WTC11 (cell line): ENCODE measurements around the gene NCS1. TPM values are rescaled to one million over a fixed set of nuclear protein-coding genes. Genes with fewer than 3 reads are reported as not detected.

Source experiments
- ATAC-seq: fragments of 200-7000 bp; cut with Tn5 transposase; 2 replicates; pipeline ENCODE4 v1.10.0; 2021; ENCODE audit warnings: mild to moderate bottlenecking, moderate library complexity
- CTCF ChIA-PET: fragments of 300-600 bp; sonication (Branson Sonifier 250); formaldehyde crosslinking; loops from one replicate; lab custom pipeline; 2021; ENCODE audit warnings: antibody characterized with exemption; lab: Charles Lee
- POLR2A ChIA-PET: fragments of 350-600 bp; sonication (Branson Sonifier 250); formaldehyde crosslinking; loops from one replicate; lab custom pipeline; 2021; ENCODE audit warnings: antibody characterized with exemption; lab: Charles Lee
- DNase-seq: peaks from one replicate; pipeline ENCODE4 v3.0.0; 2021; ENCODE audit warnings: low spot score
- H3K27ac Mint-ChIP-seq: 2 replicates; pipeline ENCODE4 v1.8.0; 2021; ENCODE audit warnings: mixed read lengths
- H3K27me3 Mint-ChIP-seq: 2 replicates; pipeline ENCODE4 v1.8.0; 2021; ENCODE audit warnings: low read depth, mild to moderate bottlenecking, moderate library complexity, mixed read lengths
- H3K36me3 Mint-ChIP-seq: 2 replicates; pipeline ENCODE4 v1.8.0; 2021; ENCODE audit warnings: mixed read lengths
- H3K4me1 Mint-ChIP-seq: 2 replicates; pipeline ENCODE4 v1.8.0; 2022; ENCODE audit warnings: mixed read lengths
- H3K4me3 Mint-ChIP-seq: 2 replicates; pipeline ENCODE4 v1.8.0; 2021; ENCODE audit warnings: mild to moderate bottlenecking, moderate library complexity, mixed read lengths
- H3K9me3 Mint-ChIP-seq: 2 replicates; pipeline ENCODE4 v1.8.0; 2021; ENCODE audit warnings: mixed read lengths
- AR ChIP-seq: fragments of 250-450 bp; sonication (Bioruptor Pico); IDR thresholded peaks from 2 replicates; pipeline ENCODE4 v1.9.0; 2021; ENCODE audit warnings: mild to moderate bottlenecking
- CDX4 ChIP-seq: fragments of 250-450 bp; sonication (Bioruptor Pico); IDR thresholded peaks from 2 replicates; pipeline ENCODE4 v1.9.0; 2021; ENCODE audit warnings: moderate library complexity, mild to moderate bottlenecking, inconsistent platforms, borderline replicate concordance
- FOXJ3 ChIP-seq: sonication (generic); formaldehyde crosslinking; IDR thresholded peaks from 2 replicates; pipeline ENCODE4 v1.9.0; 2021; ENCODE audit warnings: missing genetic modification reagents, mild to moderate bottlenecking, borderline replicate concordance
- GABPB1 ChIP-seq: sonication (generic); formaldehyde crosslinking; IDR thresholded peaks from 2 replicates; pipeline ENCODE4 v1.8.1; 2023; ENCODE audit warnings: mild to moderate bottlenecking, missing genetic modification reagents
- GTF2I ChIP-seq: fragments of 250-450 bp; sonication (Bioruptor Pico); conservative IDR thresholded peaks from 2 replicates; pipeline ENCODE4 v1.4.0; 2021; ENCODE audit warnings: mild to moderate bottlenecking
- IRF2 ChIP-seq: sonication (generic); formaldehyde crosslinking; IDR thresholded peaks from 2 replicates; pipeline ENCODE4 v1.8.0; 2022; ENCODE audit warnings: low read depth, missing genetic modification reagents, borderline replicate concordance
- KAT7 ChIP-seq: sonication (generic); formaldehyde crosslinking; IDR thresholded peaks from 2 replicates; pipeline ENCODE4 v1.8.1; 2023; ENCODE audit warnings: missing genetic modification reagents, mild to moderate bottlenecking, borderline replicate concordance
- NFYB ChIP-seq: sonication (generic); formaldehyde crosslinking; conservative IDR thresholded peaks from 2 replicates; pipeline ENCODE4 v1.8.0; 2022; ENCODE audit warnings: low read depth, missing genetic modification reagents
- PRRX2 ChIP-seq: fragments of 250-450 bp; sonication (Bioruptor Pico); IDR thresholded peaks from 2 replicates; pipeline ENCODE4 v1.8.0; 2021; ENCODE audit warnings: mild to moderate bottlenecking
- SMAD3 ChIP-seq: sonication (generic); formaldehyde crosslinking; IDR thresholded peaks from 2 replicates; pipeline ENCODE4 v1.8.0; 2022; ENCODE audit warnings: missing genetic modification reagents, mild to moderate bottlenecking, borderline replicate concordance
- SOX15 ChIP-seq: fragments of 250-450 bp; sonication (Bioruptor Pico); IDR thresholded peaks from 2 replicates; pipeline ENCODE4 v1.9.0; 2021; ENCODE audit warnings: mild to moderate bottlenecking
- SP1 ChIP-seq: sonication (generic); formaldehyde crosslinking; conservative IDR thresholded peaks from 2 replicates; pipeline ENCODE4 v1.8.1; 2022; ENCODE audit warnings: missing genetic modification reagents
- USF2 ChIP-seq: sonication (generic); formaldehyde crosslinking; IDR thresholded peaks from 2 replicates; pipeline ENCODE4 v1.8.1; 2023; ENCODE audit warnings: mild to moderate bottlenecking, missing genetic modification reagents, moderate library complexity
- ZBTB43 ChIP-seq: sonication (generic); formaldehyde crosslinking; IDR thresholded peaks from 2 replicates; pipeline ENCODE4 v1.8.1; 2023; ENCODE audit warnings: mild to moderate bottlenecking, missing genetic modification reagents
- ZNF138 ChIP-seq: sonication (generic); formaldehyde crosslinking; conservative IDR thresholded peaks from 2 replicates; pipeline ENCODE4 v1.8.1; 2022; ENCODE audit warnings: mild to moderate bottlenecking, moderate library complexity, missing genetic modification reagents
- ZNF219 ChIP-seq: sonication (generic); formaldehyde crosslinking; IDR thresholded peaks from 2 replicates; pipeline ENCODE4 v1.8.0; 2023; ENCODE audit warnings: missing genetic modification reagents, mild to moderate bottlenecking, borderline replicate concordance
- ZNF317 ChIP-seq: sonication (generic); formaldehyde crosslinking; IDR thresholded peaks from 2 replicates; pipeline ENCODE4 v1.8.1; 2023; ENCODE audit warnings: low read depth, mild to moderate bottlenecking, moderate library complexity, missing genetic modification reagents, borderline replicate concordance
- ZNF425 ChIP-seq: fragments of 250-450 bp; sonication (Bioruptor Pico); conservative IDR thresholded peaks from 2 replicates; pipeline ENCODE4 v1.9.0; 2021; ENCODE audit warnings: mild to moderate bottlenecking
- total RNA-seq: library from RNA; stranded (reverse); gene quantifications from 3 replicates; pipeline ENCODE4 v1.2.3, GENCODE V29; 2021

NCS1 gene
- total RNA-seq, 1 experiment from 2014 or later: 32.4 TPM

GRCh38 chr9:130260816-130261765 lies 88.9 kb downstream of the NCS1 start:
- Mint-ChIP-seq H3K36me3 (peaks cover 11% of the 10 kb centered on the region), H3K9me3 (peaks cover 14% of the 10 kb centered on the region), H3K27ac (no peak overlapping the region), H3K4me3 (no peak overlapping the region), H3K27me3 (peaks cover 14% of the 10 kb centered on the region), H3K4me1 (peaks cover 24% of the 10 kb centered on the region)
- ChIA-PET CTCF (interaction anchor here (1.2 kb wide), 1 partner anchor 25 kb away, joined by 3 read pairs; no protein-coding TSS in a partner anchor), POLR2A (interaction anchor here (0.6 kb wide), 1 partner anchor 74 kb away, joined by 3 read pairs; no protein-coding TSS in a partner anchor)
- no peak for TF ChIP-seq ZNF425 (CRISPR knock-in tag)
- no peak for TF ChIP-seq GABPB1 (CRISPR knock-in tag)
- TF ChIP-seq CDX4 (CRISPR knock-in tag): no peak
- DNase-seq (no peak), ATAC-seq (no peak)

DNA sequence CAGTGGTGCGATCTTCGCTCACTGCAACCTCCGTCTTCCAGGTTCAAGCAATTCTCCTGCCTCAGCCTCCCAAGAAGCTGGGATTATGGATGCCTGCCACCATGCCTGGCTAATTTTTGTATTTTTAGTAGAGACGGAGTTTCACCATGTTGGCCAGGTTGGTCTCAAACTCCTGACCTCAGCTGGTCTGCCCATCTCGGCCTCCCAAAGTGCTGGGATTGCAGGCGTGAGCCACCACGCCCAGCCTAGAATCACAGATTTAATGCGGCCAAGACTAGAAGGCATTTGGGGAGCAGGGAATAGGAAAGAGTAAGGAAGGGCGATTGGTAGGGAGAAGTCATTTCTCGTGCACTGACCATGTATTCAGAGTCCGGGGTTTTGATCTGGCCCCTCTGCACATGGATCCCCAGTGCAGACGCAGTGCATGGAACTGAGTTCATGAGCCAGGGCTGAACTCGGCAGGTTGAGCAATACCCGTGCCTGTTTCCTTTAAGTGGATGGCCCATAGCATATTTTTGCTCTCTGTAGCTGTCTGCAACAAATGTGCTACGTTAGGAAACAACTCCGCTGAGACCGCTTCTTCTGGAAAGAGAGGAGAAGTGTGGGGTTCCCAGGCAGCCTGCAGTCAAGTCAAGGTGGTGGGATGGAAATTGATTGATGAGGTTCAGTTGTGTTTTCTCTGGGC lies 90.0 kb downstream of the NCS1 start:
- Mint-ChIP-seq H3K4me3 (no peak overlapping the region), H3K27ac (no peak overlapping the region), H3K36me3 (peaks cover 11% of the 10 kb centered on the region), H3K4me1 (peaks cover 34% of the 10 kb centered on the region), H3K9me3 (peaks cover 14% of the 10 kb centered on the region), H3K27me3 (peaks cover 25% of the 10 kb centered on the region)
- ChIA-PET POLR2A (no interaction called here), CTCF (interaction anchor here (1.2 kb wide), 1 partner anchor 26 kb away, joined by 3 read pairs; no protein-coding TSS in a partner anchor)
- TF ChIP-seq SOX15 (CRISPR knock-in tag) (no peak), ZNF138 (no peak), ZBTB43 (no peak), SMAD3 (no peak), USF2 (CRISPR knock-in tag) (no peak), AR (CRISPR knock-in tag) (no peak), ZNF219 (CRISPR knock-in tag) (no peak), KAT7 (CRISPR knock-in tag) (no peak), FOXJ3 (no peak), PRRX2 (CRISPR knock-in tag) (no peak), IRF2 (CRISPR knock-in tag) (no peak), GTF2I (no peak), NFYB (CRISPR knock-in tag) (no peak), SP1 (CRISPR knock-in tag) (no peak), ZNF317 (CRISPR knock-in tag) (no peak)
- ATAC-seq (no peak), DNase-seq (no peak)
